IPS-20b (cell line): ENCODE measurements around the gene ZNF366.

Experiments
- H3K27ac ChIP-seq: one replicate; pipeline ENCODE4 v1.5.1; 2013; ENCODE audit warnings: low read length
- H3K27me3 ChIP-seq: 2 replicates; pipeline ENCODE4 v1.6.1; 2013; ENCODE audit warnings: mild to moderate bottlenecking, low read length, inconsistent platforms; ENCODE audit not compliant: insufficient read depth
- H3K36me3 ChIP-seq: 2 replicates; pipeline ENCODE4 v1.6.1; 2013; ENCODE audit warnings: low read depth, mild to moderate bottlenecking, inconsistent platforms, low read length, moderate library complexity; ENCODE audit not compliant: insufficient read depth
- H3K4me1 ChIP-seq: 2 replicates; pipeline ENCODE4 v1.6.1; 2013; ENCODE audit warnings: mild to moderate bottlenecking, control low read depth, inconsistent platforms, low read length, moderate library complexity; ENCODE audit not compliant: insufficient read depth
- H3K4me3 ChIP-seq: 2 replicates; pipeline ENCODE4 v1.5.1; 2013; ENCODE audit warnings: mild to moderate bottlenecking, low read length, inconsistent platforms
- H3K9ac ChIP-seq: 2 replicates; pipeline ENCODE4 v1.6.1; 2013; ENCODE audit warnings: low read depth, mild to moderate bottlenecking, inconsistent platforms, low read length, moderate library complexity
- H3K9me3 ChIP-seq: 2 replicates; pipeline ENCODE4 v1.6.1; 2013; ENCODE audit warnings: mild to moderate bottlenecking, low read depth, low read length, inconsistent platforms; ENCODE audit not compliant: insufficient read depth

ZNF366 gene

GRCh38 chr5:72505016-72505415, 2.2 kb downstream of the ZNF366 start:
- Histone ChIP-seq H3K9ac (no peak overlapping the region), H3K27me3 (no peaks in the 10 kb centered on the region), H3K9me3 (no peaks in the 10 kb centered on the region), H3K27ac (no peak overlapping the region), H3K4me1 (peaks cover 8% of the 10 kb centered on the region; the same call in 1 of the 2 replicates), H3K4me3 (no peak overlapping the region), H3K36me3 (no peaks in the 10 kb centered on the region)

GRCh38 chr5:72503888-72504491, 3.2 kb downstream of the ZNF366 start:
- no peak overlapping the region for H3K27ac ChIP-seq
- H3K4me1 ChIP-seq = peaks cover 8% of the 10 kb centered on the region; the same call in 1 of the 2 replicates
- H3K27me3 ChIP-seq = no peaks in the 10 kb centered on the region
- no peaks in the 10 kb centered on the region for H3K9me3 ChIP-seq
- H3K9ac ChIP-seq = no peak overlapping the region
- H3K4me3 ChIP-seq = no peak overlapping the region
- no peaks in the 10 kb centered on the region for H3K36me3 ChIP-seq

- peaks cover 21% of the 10 kb centered on the region; the same call in 1 of the 2 replicates for H3K4me1 ChIP-seq
- H3K4me3 ChIP-seq = no peak overlapping the region
- H3K27ac ChIP-seq = no peak overlapping the region
- H3K9me3 ChIP-seq = no peaks in the 10 kb centered on the region
- H3K27me3 ChIP-seq = no peaks in the 10 kb centered on the region
- H3K9ac ChIP-seq = no peak overlapping the region
- no peaks in the 10 kb centered on the region for H3K36me3 ChIP-seq
These were observed 5.7 kb downstream of the ZNF366 start for GRCh38 chr5:72501488-72501887.

- peaks cover 21% of the 10 kb centered on the region; the same call in 1 of the 2 replicates for H3K4me1 ChIP-seq
- H3K9me3 ChIP-seq = no peaks in the 10 kb centered on the region
- H3K36me3 ChIP-seq = no peaks in the 10 kb centered on the region
- H3K27me3 ChIP-seq = no peaks in the 10 kb centered on the region
- no peak overlapping the region for H3K4me3 ChIP-seq
- no peak overlapping the region for H3K27ac ChIP-seq
- no peak overlapping the region for H3K9ac ChIP-seq
These were observed 7.5 kb downstream of the ZNF366 start for GRCh38 chr5:72499730-72500129.

GRCh38 chr5:72499090-72499489, 8.1 kb downstream of the ZNF366 start:
- Histone ChIP-seq H3K4me1 (peaks cover 21% of the 10 kb centered on the region; the same call in 1 of the 2 replicates), H3K27me3 (no peaks in the 10 kb centered on the region), H3K4me3 (no peak overlapping the region), H3K36me3 (no peaks in the 10 kb centered on the region), H3K9ac (no peak overlapping the region), H3K27ac (no peak overlapping the region), H3K9me3 (no peaks in the 10 kb centered on the region)

GRCh38 chr5:72498284-72498683, 8.9 kb downstream of the ZNF366 start:
- H3K9ac ChIP-seq = no peak overlapping the region
- H3K4me3 ChIP-seq = no peak overlapping the region
- H3K36me3 ChIP-seq = no peaks in the 10 kb centered on the region
- H3K9me3 ChIP-seq = no peaks in the 10 kb centered on the region
- H3K4me1 ChIP-seq = peaks cover 21% of the 10 kb centered on the region; the same call in 1 of the 2 replicates
- H3K27me3 ChIP-seq = no peaks in the 10 kb centered on the region
- no peak overlapping the region for H3K27ac ChIP-seq

GRCh38 chr5:72497823-72498222, 9.4 kb downstream of the ZNF366 start:
- H3K4me3 ChIP-seq = no peak overlapping the region
- H3K36me3 ChIP-seq = no peaks in the 10 kb centered on the region
- peaks cover 21% of the 10 kb centered on the region; the same call in 1 of the 2 replicates for H3K4me1 ChIP-seq
- H3K9me3 ChIP-seq = no peaks in the 10 kb centered on the region
- H3K27me3 ChIP-seq = no peaks in the 10 kb centered on the region
- no peak overlapping the region for H3K9ac ChIP-seq
- no peak overlapping the region for H3K27ac ChIP-seq

- Histone ChIP-seq H3K9ac (no peak overlapping the region), H3K9me3 (no peaks in the 10 kb centered on the region), H3K4me1 (peaks cover 13% of the 10 kb centered on the region; the same call in 1 of the 2 replicates), H3K4me3 (no peak overlapping the region), H3K27me3 (no peaks in the 10 kb centered on the region), H3K36me3 (no peaks in the 10 kb centered on the region), H3K27ac (no peak overlapping the region)
These were observed 11.8 kb downstream of the ZNF366 start for GRCh38 chr5:72495410-72495809.

GRCh38 chr5:72494623-72495124, 12.5 kb downstream of the ZNF366 start:
- H3K36me3 ChIP-seq = no peaks in the 10 kb centered on the region

GRCh38 chr5:72489536-72489935, 17.7 kb downstream of the ZNF366 start:
- Histone ChIP-seq H3K9ac (no peak overlapping the region), H3K4me3 (no peak overlapping the region), H3K27ac (no peak overlapping the region), H3K4me1 (peaks cover 5% of the 10 kb centered on the region; the same call in 1 of the 2 replicates), H3K9me3 (no peaks in the 10 kb centered on the region), H3K36me3 (no peaks in the 10 kb centered on the region), H3K27me3 (no peaks in the 10 kb centered on the region)

More at GRCh38 chr5:72494623-72495124, 12.5 kb downstream of the ZNF366 start:
- Histone ChIP-seq H3K27ac (no peak overlapping the region), H3K27me3 (no peaks in the 10 kb centered on the region), H3K4me3 (no peak overlapping the region), H3K9me3 (no peaks in the 10 kb centered on the region), H3K9ac (no peak overlapping the region), H3K4me1 (peaks cover 13% of the 10 kb centered on the region; the same call in 1 of the 2 replicates)

- Histone ChIP-seq H3K9me3 (no peaks in the 10 kb centered on the region), H3K9ac (no peak overlapping the region), H3K36me3 (no peaks in the 10 kb centered on the region), H3K4me3 (no peak overlapping the region), H3K27me3 (no peaks in the 10 kb centered on the region), H3K4me1 (peaks cover 5% of the 10 kb centered on the region; the same call in 1 of the 2 replicates), H3K27ac (no peak overlapping the region)
These were observed 18.5 kb downstream of the ZNF366 start for GRCh38 chr5:72488756-72489155.

GRCh38 chr5:72487177-72487576, 20.0 kb downstream of the ZNF366 start:
- Histone ChIP-seq H3K4me3 (no peak overlapping the region), H3K4me1 (peaks cover 5% of the 10 kb centered on the region; the same call in 1 of the 2 replicates), H3K27ac (no peak overlapping the region), H3K9ac (no peak overlapping the region), H3K9me3 (no peaks in the 10 kb centered on the region), H3K36me3 (no peaks in the 10 kb centered on the region), H3K27me3 (no peaks in the 10 kb centered on the region)
